Measurements from ENCODE around the gene GALNT7.
"Not testable (repeated sequence)": the region's sequence is repeated elsewhere in the genome, so short reads cannot be mapped to it uniquely, and the experiment has no call there.

Gene GALNT7

GRCh38 chr4:173167758-173168395 is 734 bp upstream of the GALNT7 start:
- peak; percentile 43 for DNase-seq (ENCODE audit: low spot score)

GRCh38 chr4:173169178-173169427 is 492 bp downstream of the GALNT7 start:
- DNase-seq (ENCODE audit: low spot score) = no peak

DNA sequence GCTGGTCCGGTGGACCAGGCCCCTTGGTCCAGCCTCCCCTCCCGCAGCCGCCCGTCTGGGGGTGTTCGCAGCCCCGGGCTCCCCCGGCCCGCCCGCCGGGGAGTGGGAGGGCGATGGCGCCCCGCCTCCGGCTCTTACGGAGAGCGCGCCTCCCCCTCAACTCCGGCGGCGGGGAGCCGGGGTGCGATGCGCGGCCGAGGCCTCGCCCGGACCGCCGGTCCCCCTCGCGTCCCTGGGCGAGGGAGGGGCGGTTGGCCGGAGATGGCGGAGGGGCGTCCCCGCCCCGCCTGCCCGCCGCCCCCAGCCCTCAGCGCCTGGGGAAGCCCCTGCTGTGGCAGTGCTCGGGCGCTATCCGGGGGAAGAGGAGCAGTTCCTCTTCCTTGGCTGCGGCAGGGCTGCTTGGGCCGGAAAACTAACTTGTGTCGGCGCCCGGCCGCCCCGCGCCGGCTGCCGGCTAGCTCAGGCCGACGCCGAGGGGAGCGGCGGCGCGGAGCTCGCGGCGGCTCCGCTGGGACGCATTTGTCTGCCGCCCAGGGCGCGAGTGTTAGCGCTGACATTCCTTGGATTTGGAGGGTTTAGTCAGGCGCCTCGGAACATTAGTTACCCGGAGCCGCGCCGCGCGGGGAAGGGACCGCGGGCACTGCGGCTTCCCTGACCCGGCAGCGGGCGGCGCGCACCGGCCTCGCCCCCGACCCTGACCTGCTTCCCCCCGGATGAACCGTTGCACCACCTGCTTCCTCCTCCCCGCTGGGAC is 994 bp downstream of the GALNT7 start:
- DNase-seq (ENCODE audit: low spot score) = peak; percentile 59

- no peak for DNase-seq (ENCODE audit: low spot score)
Measured at GRCh38 chr4:173170182-173170778, 1.7 kb downstream of the GALNT7 start.

DNA sequence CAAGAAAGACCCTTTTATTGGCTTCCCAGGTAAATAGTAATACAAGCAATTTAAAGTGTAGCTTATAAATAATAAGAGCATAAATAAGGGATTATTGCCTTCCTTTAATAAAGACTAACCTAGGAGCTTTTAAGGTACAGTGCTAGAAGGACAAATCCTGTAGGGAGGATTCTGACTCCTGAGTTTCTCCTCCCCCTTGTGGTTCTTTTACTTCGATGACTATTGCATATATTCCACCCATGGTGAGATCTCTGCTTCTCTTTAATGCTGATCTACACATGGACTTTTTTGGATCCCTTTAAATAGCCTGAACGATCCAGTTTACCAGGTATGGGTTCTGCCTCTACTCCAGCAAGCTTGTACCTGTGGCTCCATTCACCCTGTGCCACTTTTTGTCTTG is 2.5 kb downstream of the GALNT7 start:
- DNase-seq (ENCODE audit: low spot score) = peak; percentile 52

GRCh38 chr4:173171987-173172386 is 3.4 kb downstream of the GALNT7 start:
- DNase-seq (ENCODE audit: low spot score) = no peak

- no peak for DNase-seq (ENCODE audit: low spot score)
Measured at GRCh38 chr4:173174184-173174583, 5.6 kb downstream of the GALNT7 start.

DNA sequence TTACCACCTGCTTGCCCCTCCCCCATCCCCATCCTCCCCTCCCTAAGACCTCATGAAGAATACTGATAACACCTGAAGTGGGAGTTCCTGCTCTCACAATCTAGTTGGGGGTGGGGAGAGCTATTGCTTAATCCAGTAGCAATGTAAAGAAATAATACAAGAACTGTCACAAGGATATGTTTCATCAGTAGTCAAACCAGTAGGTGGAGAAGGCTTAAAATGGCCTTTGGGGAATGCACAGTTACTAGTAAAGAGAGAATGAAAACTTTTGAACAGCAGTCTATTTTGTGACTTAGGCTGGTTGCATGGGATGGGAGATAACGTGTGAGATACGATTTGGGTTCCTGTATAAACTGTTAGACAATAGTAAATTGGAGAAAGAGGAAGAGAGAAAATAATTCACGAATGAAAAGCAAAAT is 6.0 kb downstream of the GALNT7 start:
- no peak for DNase-seq (ENCODE audit: low spot score)

GRCh38 chr4:173176010-173176409 is 7.4 kb downstream of the GALNT7 start:
- DNase-seq (ENCODE audit: low spot score) = no peak

DNA sequence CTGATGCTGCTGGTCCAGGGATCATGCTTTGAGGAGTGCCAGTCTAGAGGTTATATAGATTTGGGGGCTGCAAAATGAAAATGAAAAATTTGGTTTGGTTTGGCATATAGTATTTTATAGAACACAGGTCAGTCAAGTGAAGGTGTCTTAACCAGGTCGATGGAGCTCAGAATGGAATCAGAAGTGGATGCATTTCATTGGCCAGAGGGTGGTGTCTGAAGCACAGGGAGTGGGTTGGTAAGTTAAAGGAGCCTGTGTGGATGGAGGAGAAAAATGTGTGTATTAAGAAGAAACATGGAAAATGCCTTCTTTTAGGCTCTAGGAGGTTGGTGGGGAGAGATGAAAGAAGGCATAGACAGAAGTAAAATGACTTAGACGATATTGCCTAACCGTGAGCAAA is 8.6 kb downstream of the GALNT7 start:
- no peak for DNase-seq (ENCODE audit: low spot score)

- no peak for DNase-seq (ENCODE audit: low spot score)
Measured at GRCh38 chr4:173178144-173178543, 9.5 kb downstream of the GALNT7 start.

DNA sequence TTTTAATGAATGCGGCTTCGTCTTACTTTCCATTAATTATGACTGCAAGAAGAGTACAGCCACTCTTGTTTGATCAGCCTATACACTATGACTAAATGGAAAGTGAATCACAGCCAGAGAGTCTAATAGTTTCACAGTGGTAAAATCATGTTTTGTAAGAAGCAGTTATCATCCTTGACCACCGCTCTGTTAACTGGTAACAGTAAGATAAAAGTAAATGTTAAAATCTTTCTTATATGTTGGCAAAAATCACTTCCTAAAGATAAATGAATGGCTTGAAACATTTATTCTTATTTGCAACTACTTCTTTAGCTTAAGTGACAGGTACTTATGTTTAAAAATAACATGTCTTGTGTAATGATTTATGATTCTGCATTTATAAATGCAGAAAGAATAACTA is 13.2 kb downstream of the GALNT7 start:
- DNase-seq (ENCODE audit: low spot score) = no peak

DNA sequence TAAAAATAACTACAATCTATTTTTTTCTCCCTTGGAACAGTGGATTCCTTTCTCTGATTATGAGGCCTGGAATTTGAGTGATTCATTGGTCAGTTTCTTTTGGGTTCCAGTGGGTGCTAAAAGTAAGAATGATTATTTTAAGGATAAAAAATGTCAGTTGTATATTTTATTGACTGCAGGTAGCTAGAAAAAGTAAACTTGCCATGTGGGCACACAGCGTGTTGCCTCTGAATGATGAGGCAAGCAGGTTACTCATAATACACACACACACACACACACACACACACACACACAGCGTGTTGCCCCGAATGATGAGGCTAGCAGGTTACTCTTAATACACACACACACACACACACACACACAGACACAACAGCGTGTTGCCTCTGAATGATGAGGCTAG is 13.8 kb downstream of the GALNT7 start:
- DNase-seq (ENCODE audit: low spot score) = no peak

DNA sequence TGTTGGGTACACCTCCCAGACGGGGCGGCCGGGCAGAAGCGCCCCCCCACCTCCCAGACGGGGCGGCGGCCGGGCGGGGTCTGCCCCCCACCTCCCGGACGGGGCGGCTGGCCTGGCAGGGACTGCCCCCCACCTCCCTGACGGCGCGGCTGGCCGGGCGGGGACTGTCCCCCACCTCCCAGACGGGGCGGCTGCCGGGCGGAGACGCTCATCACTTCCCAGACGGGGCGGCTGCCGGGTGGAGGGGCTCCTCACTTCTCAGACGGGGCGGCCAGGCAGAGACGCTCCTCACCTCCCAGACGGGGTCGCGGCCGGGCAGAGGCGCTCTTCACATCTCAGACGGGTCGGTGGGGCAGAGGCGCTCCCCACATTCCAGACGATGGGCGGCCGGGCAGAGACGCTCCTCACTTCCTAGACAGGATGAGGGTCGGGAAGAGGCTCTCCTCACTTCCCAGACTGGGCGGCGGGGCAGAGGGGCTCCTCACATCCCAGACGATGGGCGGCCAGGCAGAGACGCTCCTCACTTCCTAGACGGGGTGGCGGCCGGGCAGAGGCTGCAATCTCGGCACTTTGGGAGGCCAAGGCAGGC is 15.1 kb downstream of the GALNT7 start:
- DNase-seq (ENCODE audit: low spot score) = not testable (repeated sequence)

GRCh38 chr4:173185847-173186510 is 17.4 kb downstream of the GALNT7 start:
- no peak for DNase-seq (ENCODE audit: low spot score)

DNA sequence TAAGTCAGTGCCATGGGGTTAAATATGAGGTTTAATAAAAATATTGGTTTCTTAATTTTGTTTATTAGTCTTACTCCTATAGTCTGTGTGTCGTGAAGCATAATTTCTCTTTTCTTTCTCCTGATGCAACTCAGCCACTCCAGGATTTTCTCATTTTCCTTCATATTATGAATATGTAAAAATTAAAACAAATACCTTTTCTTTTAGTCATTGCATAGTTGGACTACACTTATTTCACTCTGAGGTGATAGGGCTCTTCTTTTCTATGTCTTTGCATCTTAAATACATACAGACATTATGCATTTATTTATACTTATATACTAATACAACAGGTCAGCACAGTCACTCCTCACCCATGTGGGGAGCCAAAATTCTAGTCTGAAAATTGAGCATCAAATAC is 19.1 kb downstream of the GALNT7 start:
- no peak for DNase-seq (ENCODE audit: low spot score)

DNA sequence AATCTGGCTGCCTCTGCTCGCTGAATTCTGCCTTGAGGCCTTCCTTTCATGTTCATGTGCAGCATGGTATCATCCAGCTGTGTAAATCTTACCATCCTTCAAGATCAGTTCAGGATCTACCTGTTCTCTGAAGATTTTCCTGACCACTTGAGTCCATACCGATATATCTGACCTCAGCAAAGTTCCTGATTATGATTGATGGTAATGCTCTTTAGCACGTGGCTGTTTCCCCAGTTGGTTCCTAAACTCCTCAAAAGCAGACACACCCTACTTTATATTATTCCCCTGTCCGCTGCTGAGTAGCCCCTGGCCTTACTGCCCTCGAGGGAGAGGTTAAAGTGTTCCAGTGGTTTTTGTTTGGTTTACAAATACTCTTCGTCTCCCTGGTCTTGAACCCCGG is 20.0 kb downstream of the GALNT7 start:
- DNase-seq (ENCODE audit: low spot score) = no peak

- DNase-seq (ENCODE audit: low spot score) = no peak
Measured at GRCh38 chr4:173189117-173189693, 20.6 kb downstream of the GALNT7 start.

GRCh38 chr4:173191623-173192041 is 23.0 kb downstream of the GALNT7 start:
- DNase-seq (ENCODE audit: low spot score) = no peak

- DNase-seq (ENCODE audit: low spot score) = no peak
Measured at GRCh38 chr4:173192375-173193162, 24.0 kb downstream of the GALNT7 start.

DNA sequence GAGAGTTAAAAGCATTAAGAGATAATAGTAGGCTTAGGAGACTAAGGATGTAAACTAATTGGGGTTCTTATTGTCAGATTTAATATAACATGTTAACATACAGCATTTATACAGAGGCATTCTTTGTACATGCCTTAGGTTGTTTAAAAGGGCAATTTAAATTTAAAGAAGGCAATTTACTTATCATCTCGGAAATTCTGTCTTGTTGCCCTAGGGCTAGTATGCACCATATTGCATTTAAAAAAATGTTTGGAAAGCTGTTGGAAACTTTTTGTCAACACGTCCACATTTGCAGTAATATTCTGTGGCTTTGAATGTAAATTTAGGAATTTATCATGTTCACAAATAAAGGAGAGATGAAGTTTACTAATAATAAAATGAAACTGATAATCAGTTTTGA is 25.5 kb downstream of the GALNT7 start:
- DNase-seq (ENCODE audit: low spot score) = no peak

DNA sequence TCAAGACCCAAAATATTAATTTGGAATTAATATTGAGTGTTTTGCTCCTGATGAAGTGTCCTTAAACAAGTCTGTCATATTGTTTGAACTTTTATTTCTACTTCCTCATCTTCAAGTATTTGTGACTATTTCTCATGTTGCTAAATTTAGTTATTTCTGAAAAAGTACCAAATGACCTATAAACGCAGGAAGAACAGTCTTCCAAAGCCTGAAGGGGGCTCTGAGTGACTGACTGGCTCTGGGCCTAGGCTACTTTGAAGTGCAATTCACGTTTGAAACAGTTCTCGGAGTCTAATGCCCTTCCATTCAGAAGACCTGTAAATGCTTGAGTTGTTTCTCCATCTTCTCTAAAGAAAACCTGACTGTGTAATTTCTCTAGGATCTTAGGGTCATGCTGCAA is 26.5 kb downstream of the GALNT7 start:
- DNase-seq (ENCODE audit: low spot score) = no peak

Measured in HuH-7.5 (cell line).